Measurements from ENCODE around the gene SRSF2.

- TF ChIP-seq CTCF (conservative IDR thresholded peaks at IDR 0.05; ENCODE audit: low read length), result no peak
- TF ChIP-seq EZH2phosphoT487 (IDR thresholded peaks at IDR 0.05; ENCODE audit: borderline replicate concordance), result no peak
Measured at GRCh38 chr17:76744747-76745146, 7.6 kb upstream of the SRSF2 start.
